ENCODE results near the gene PTPRN. TPM values are rescaled to one million over a fixed set of nuclear protein-coding genes. Genes with fewer than 3 reads are reported as not detected.

The PTPRN gene
- total RNA-seq, 1 donor from 2014 or later, result 0.75 TPM

GRCh38 chr2:219308142-219309101 is 779 bp downstream of the PTPRN start:
- no peak for DNase-seq (ENCODE audit: low read depth)
- peak overlapping the region; percentile 33 for H3K4me3 ChIP-seq (ENCODE audit: low read depth, low read length)
- no peak for TF ChIP-seq CTCF (conservative IDR thresholded peaks at IDR 0.05; ENCODE audit: low read depth, low read length)

GRCh38 chr2:219306047-219306446 is 3.2 kb downstream of the PTPRN start:
- H3K4me3 ChIP-seq (ENCODE audit: low read depth, low read length), result no peak overlapping the region
- no peak for DNase-seq (ENCODE audit: low read depth)
- no peak for TF ChIP-seq CTCF (conservative IDR thresholded peaks at IDR 0.05; ENCODE audit: low read depth, low read length)

GRCh38 chr2:219304223-219304622 is 5.0 kb downstream of the PTPRN start:
- no peak overlapping the region for H3K4me3 ChIP-seq (ENCODE audit: low read depth, low read length)
- TF ChIP-seq CTCF (conservative IDR thresholded peaks at IDR 0.05; ENCODE audit: low read depth, low read length), result no peak
- no peak for DNase-seq (ENCODE audit: low read depth)

GRCh38 chr2:219302412-219302968 is 6.7 kb downstream of the PTPRN start:
- H3K4me3 ChIP-seq (ENCODE audit: low read depth, low read length), result no peak overlapping the region
- no peak for TF ChIP-seq CTCF (conservative IDR thresholded peaks at IDR 0.05; ENCODE audit: low read depth, low read length)
- DNase-seq (ENCODE audit: low read depth), result no peak

GRCh38 chr2:219300022-219300421 is 9.2 kb downstream of the PTPRN start:
- no peak for TF ChIP-seq CTCF (conservative IDR thresholded peaks at IDR 0.05; ENCODE audit: low read depth, low read length)
- DNase-seq (ENCODE audit: low read depth), result no peak
- no peak overlapping the region for H3K4me3 ChIP-seq (ENCODE audit: low read depth, low read length)

GRCh38 chr2:219299372-219299760 is 9.8 kb downstream of the PTPRN start:
- TF ChIP-seq CTCF (conservative IDR thresholded peaks at IDR 0.05; ENCODE audit: low read depth, low read length), result no peak
- no peak for DNase-seq (ENCODE audit: low read depth)
- H3K4me3 ChIP-seq (ENCODE audit: low read depth, low read length), result no peak overlapping the region
